Osteoblast (primary cell): Measurements from ENCODE around the gene LHX3. TPM values are rescaled to one million over a fixed set of nuclear protein-coding genes. Genes with fewer than 3 reads are reported as not detected.

Source experiments
- DNase-seq: peaks from one replicate; pipeline ENCODE4 v3.0.0; 2011; ENCODE audit warnings: low spot score, mixed read lengths; ENCODE audit not compliant: insufficient read length; ENCODE audit errors: missing footprints
- H2AFZ ChIP-seq: 2 replicates; pipeline ENCODE4 v1.6.0; 2011; ENCODE audit warnings: mild to moderate bottlenecking, low read length
- H3K27ac ChIP-seq: 2 replicates; pipeline ENCODE4 v1.5.1; 2011; ENCODE audit warnings: mild to moderate bottlenecking, low read depth, low read length, moderate library complexity
- H3K27me3 ChIP-seq: 2 replicates; pipeline ENCODE4 v1.6.0; 2012; ENCODE audit warnings: mild to moderate bottlenecking, control low read depth, inconsistent platforms, low read length, moderate library complexity; ENCODE audit not compliant: insufficient read depth
- H3K36me3 ChIP-seq: 2 replicates; pipeline ENCODE4 v1.5.1; 2011; ENCODE audit warnings: mild to moderate bottlenecking, low read length, control low read depth, moderate library complexity; ENCODE audit not compliant: insufficient read depth
- H3K4me1 ChIP-seq: 2 replicates; pipeline ENCODE4 v1.5.1; 2011; ENCODE audit warnings: mild to moderate bottlenecking, low read length, control low read depth, moderate library complexity; ENCODE audit not compliant: insufficient read depth
- H3K4me2 ChIP-seq: 2 replicates; pipeline ENCODE4 v1.6.0; 2011; ENCODE audit warnings: mild to moderate bottlenecking, low read length; ENCODE audit not compliant: insufficient read depth
- H3K4me3 ChIP-seq: fragments of 200-600 bp; sonication (generic); 3 replicates; pipeline ENCODE4 v1.5.1; 2012; ENCODE audit warnings: mild to moderate bottlenecking, low read length, inconsistent platforms; ENCODE audit not compliant: insufficient read depth
- H3K79me2 ChIP-seq: 2 replicates; pipeline ENCODE4 v1.6.0; 2012; ENCODE audit warnings: mild to moderate bottlenecking, low read length, control low read depth, inconsistent platforms; ENCODE audit not compliant: insufficient read depth
- H3K9me3 ChIP-seq: 2 replicates; pipeline ENCODE4 v1.5.1; 2011; ENCODE audit warnings: low read depth, low read length, control low read depth
- H4K20me1 ChIP-seq: 2 replicates; pipeline ENCODE4 v1.6.0; 2012; ENCODE audit warnings: mild to moderate bottlenecking, low read length, control low read depth; ENCODE audit not compliant: insufficient read depth
- total RNA-seq: library from RNA; depleted of rRNA; stranded (reverse); fragments of >200 nt; gene quantifications from 2 replicates; pipeline ENCODE4 v1.2.3, GENCODE V29; 2012
- TF ChIP-seq, protein P1 (sequence below): IDR thresholded peaks from 2 replicates; pipeline ENCODE4 v1.5.1; 2011; ENCODE audit warnings: mild to moderate bottlenecking, low read depth, low read length, moderate library complexity; ENCODE audit errors: extremely low read depth

LHX3 gene
- total RNA-seq, 1 donor = not detected

DNA sequence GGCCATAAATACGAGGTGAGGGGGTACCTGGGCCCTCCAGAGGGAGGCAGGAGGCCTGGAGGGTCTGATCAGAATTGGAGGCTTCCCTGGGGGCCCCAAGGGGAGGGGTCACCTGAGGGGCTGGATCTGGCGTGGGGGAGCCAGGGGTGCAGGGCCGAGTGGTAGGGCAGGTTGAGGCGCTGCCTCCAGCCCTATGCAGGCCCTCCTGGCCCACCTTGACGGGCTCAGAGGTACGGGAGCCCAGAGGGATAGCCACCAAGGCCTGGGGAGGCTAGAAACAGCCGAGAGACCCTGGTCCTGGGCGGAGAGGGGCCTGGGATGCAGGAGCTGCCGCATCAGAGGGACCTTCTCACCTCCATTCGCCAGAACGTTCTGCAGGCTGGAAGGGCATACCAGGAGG lies 24.3 kb downstream of the LHX3 start:
- no peaks in the 10 kb centered on the region for H3K9me3 ChIP-seq
- DNase-seq = peak; percentile 69
- H3K36me3 ChIP-seq = no peaks in the 10 kb centered on the region
- TF ChIP-seq, protein P1, sequence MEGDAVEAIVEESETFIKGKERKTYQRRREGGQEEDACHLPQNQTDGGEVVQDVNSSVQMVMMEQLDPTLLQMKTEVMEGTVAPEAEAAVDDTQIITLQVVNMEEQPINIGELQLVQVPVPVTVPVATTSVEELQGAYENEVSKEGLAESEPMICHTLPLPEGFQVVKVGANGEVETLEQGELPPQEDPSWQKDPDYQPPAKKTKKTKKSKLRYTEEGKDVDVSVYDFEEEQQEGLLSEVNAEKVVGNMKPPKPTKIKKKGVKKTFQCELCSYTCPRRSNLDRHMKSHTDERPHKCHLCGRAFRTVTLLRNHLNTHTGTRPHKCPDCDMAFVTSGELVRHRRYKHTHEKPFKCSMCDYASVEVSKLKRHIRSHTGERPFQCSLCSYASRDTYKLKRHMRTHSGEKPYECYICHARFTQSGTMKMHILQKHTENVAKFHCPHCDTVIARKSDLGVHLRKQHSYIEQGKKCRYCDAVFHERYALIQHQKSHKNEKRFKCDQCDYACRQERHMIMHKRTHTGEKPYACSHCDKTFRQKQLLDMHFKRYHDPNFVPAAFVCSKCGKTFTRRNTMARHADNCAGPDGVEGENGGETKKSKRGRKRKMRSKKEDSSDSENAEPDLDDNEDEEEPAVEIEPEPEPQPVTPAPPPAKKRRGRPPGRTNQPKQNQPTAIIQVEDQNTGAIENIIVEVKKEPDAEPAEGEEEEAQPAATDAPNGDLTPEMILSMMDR = no peak
- H3K79me2 ChIP-seq = no peaks in the 10 kb centered on the region
- no peaks in the 10 kb centered on the region for H4K20me1 ChIP-seq
- H3K4me1 ChIP-seq = no peaks in the 10 kb centered on the region
- no peak overlapping the region for H2AFZ ChIP-seq
- H3K4me2 ChIP-seq = no peak overlapping the region
- H3K27me3 ChIP-seq = peaks cover 11% of the 10 kb centered on the region
- H3K4me3 ChIP-seq = no peak overlapping the region
- H3K27ac ChIP-seq = no peak overlapping the region

GRCh38 chr9:136179761-136180160 lies 25.2 kb downstream of the LHX3 start:
- H3K27me3 ChIP-seq = peaks cover 11% of the 10 kb centered on the region

DNA sequence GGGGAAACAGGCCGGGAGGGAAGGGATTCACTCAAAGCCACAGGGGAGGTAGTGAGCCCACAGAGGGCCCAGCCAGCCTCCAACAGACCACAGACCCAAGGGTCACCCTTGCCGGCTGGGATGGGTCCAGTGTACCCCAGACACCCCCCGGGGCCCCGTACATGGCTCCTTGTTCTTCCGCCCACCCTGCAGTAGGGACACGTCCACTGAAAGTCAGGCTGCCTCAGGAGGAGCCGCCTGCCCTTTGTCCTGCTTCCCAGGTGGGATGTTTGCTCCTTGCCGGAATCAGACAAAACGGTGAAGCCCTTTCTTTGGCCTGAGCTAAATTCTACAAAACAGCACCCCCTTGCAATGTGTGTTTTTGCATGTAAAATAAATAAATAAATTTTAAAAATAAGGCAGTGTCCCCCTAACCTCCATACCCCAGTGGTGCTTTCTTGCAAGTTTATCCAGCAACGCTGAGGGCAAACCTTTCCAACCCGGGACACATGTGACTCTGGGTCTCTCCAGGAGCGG lies 25.8 kb downstream of the LHX3 start:
- Histone ChIP-seq H3K27ac (no peak overlapping the region), H2AFZ (no peak overlapping the region), H3K9me3 (no peaks in the 10 kb centered on the region), H3K4me2 (no peak overlapping the region), H3K79me2 (no peaks in the 10 kb centered on the region), H3K27me3 (peaks cover 11% of the 10 kb centered on the region), H3K36me3 (no peaks in the 10 kb centered on the region), H3K4me3 (no peak overlapping the region), H3K4me1 (no peaks in the 10 kb centered on the region), H4K20me1 (no peaks in the 10 kb centered on the region)
- TF ChIP-seq, protein P1 = no peak
- DNase-seq = peak; percentile 61

More at GRCh38 chr9:136179761-136180160, 25.2 kb downstream of the LHX3 start:
- Histone ChIP-seq H3K27ac (no peak overlapping the region), H2AFZ (no peak overlapping the region), H3K9me3 (no peaks in the 10 kb centered on the region), H3K4me1 (no peaks in the 10 kb centered on the region), H3K79me2 (no peaks in the 10 kb centered on the region), H3K4me3 (no peak overlapping the region), H3K4me2 (no peak overlapping the region), H4K20me1 (no peaks in the 10 kb centered on the region), H3K36me3 (no peaks in the 10 kb centered on the region)
- peak; percentile 58 for DNase-seq
- TF ChIP-seq, protein P1 = no peak

GRCh38 chr9:136178773-136179075 lies 26.2 kb downstream of the LHX3 start:
- H3K79me2 ChIP-seq = no peaks in the 10 kb centered on the region

More at GRCh38 chr9:136178773-136179075, 26.2 kb downstream of the LHX3 start:
- no peaks in the 10 kb centered on the region for H3K4me1 ChIP-seq
- H3K27ac ChIP-seq = no peak overlapping the region
- TF ChIP-seq, protein P1 = no peak
- no peak overlapping the region for H2AFZ ChIP-seq
- H3K4me3 ChIP-seq = no peak overlapping the region
- no peak overlapping the region for H3K4me2 ChIP-seq
- H3K9me3 ChIP-seq = no peaks in the 10 kb centered on the region
- peaks cover 11% of the 10 kb centered on the region for H3K27me3 ChIP-seq
- DNase-seq = no peak
- H4K20me1 ChIP-seq = no peaks in the 10 kb centered on the region
- H3K36me3 ChIP-seq = no peaks in the 10 kb centered on the region
